ENCODE data around the gene GLS2. TPM values are rescaled to one million over a fixed set of nuclear protein-coding genes. Genes with fewer than 3 reads are reported as not detected.

GLS2 gene
- total and polyA plus RNA-seq, 8 donors, result 1.3 to 11.2 (median 4.6) TPM; not detected in 2

DNA sequence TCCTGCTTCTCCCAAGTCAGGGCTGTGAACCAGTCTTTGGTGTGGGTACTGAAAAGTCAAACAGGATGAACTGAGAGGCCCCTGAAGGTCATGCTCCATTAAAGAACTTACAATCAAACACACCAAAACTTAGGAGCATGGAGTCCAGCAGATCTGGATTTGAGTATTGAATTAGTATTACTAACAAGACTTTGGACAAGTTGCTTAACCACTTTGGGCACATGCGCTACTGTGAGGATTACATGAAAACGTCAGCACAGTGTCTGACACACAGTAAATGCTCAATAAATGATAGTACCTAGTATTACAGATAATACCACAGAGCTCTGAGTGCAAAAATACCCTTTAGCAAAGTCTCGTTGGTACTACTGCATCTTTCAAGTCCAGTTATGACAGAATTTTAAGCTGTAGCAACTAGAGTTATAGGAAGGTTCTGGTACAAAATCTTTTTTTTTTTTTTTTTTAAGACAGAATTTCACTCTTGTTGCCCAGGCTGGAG, 62.0 kb downstream of the GLS2 start:
- 57 to 64% (median 61%) methylated on average over 3 of the region's 3 CpGs for WGBS, 5 donors

DNA sequence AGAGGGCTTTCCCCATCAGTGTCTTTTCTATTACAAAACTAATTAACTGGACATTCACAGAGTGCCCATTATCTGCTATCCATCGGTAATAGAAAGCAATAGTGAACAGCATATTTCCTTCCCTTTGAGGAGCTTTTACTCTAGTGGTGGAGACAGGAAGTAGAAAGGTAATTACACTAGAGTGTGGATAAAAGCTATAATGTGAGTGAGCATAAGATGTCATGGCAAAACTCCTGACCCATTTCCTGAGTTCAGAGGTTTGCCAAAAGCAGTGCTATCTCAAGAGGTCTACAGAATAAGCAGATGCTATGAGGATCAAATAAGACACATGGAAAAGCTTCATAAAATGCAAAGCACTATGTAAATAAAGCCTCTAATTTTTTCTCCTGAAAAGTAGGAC, 62.8 kb downstream of the GLS2 start:
- no peaks in the 10 kb centered on the region for H3K27me3 ChIP-seq
- 75 to 94% (median 87%) methylated on average over 1 of the region's 1 CpG for WGBS, 5 donors
- peaks cover 12 to 91% (median 80%) of the 10 kb centered on the region in 4 donors for H3K36me3 ChIP-seq
- TF ChIP-seq EP300 (IDR thresholded peaks at IDR 0.05) (no peak), POLR2AphosphoS5 (IDR thresholded peaks at IDR 0.05) (no peak), POLR2A (IDR thresholded peaks at IDR 0.05) (no peak)
- TF ChIP-seq, protein P1, sequence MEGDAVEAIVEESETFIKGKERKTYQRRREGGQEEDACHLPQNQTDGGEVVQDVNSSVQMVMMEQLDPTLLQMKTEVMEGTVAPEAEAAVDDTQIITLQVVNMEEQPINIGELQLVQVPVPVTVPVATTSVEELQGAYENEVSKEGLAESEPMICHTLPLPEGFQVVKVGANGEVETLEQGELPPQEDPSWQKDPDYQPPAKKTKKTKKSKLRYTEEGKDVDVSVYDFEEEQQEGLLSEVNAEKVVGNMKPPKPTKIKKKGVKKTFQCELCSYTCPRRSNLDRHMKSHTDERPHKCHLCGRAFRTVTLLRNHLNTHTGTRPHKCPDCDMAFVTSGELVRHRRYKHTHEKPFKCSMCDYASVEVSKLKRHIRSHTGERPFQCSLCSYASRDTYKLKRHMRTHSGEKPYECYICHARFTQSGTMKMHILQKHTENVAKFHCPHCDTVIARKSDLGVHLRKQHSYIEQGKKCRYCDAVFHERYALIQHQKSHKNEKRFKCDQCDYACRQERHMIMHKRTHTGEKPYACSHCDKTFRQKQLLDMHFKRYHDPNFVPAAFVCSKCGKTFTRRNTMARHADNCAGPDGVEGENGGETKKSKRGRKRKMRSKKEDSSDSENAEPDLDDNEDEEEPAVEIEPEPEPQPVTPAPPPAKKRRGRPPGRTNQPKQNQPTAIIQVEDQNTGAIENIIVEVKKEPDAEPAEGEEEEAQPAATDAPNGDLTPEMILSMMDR (IDR thresholded peaks at IDR 0.05), result no peak
- intact Hi-C loops (cut with DNase I; ENCODE audit: low total_unique reads), result no loop called here
- H3K9me3 ChIP-seq, result no peaks in the 10 kb centered on the region
- no peak overlapping the region for H3K4me3 ChIP-seq
- H3K4me1 ChIP-seq, result no peaks in the 10 kb centered on the region
- no peak overlapping the region for H3K27ac ChIP-seq
- DNase-seq, result no peak

More for the DNA sequence above, 62.0 kb downstream of the GLS2 start:
- Histone ChIP-seq H3K4me3 (no peak overlapping the region), H3K27ac (no peak overlapping the region), H3K36me3 (peaks cover 12 to 90% (median 79%) of the 10 kb centered on the region in 4 donors), H3K27me3 (no peaks in the 10 kb centered on the region), H3K4me1 (no peaks in the 10 kb centered on the region), H3K9me3 (no peaks in the 10 kb centered on the region)
- TF ChIP-seq POLR2AphosphoS5 (IDR thresholded peaks at IDR 0.05) (no peak), POLR2A (IDR thresholded peaks at IDR 0.05) (no peak), EP300 (IDR thresholded peaks at IDR 0.05) (no peak)
- TF ChIP-seq, protein P1 (IDR thresholded peaks at IDR 0.05), result no peak
- intact Hi-C loops (cut with DNase I; ENCODE audit: low total_unique reads), result no loop called here
- no peak for DNase-seq

Other genes starting within 250 kb of the GLS2 start
- 10 to 100 TPM in 4 of 5 donors, 1 to 10 TPM in 1; 2.3 to 28.3 (median 14.2) TPM for gene ANKRD52, start 229.8 kb downstream of the GLS2 start, total RNA-seq
- gene ANKRD52, start 229.8 kb downstream of the GLS2 start, polyA plus RNA-seq, result 1 to 10 TPM; 3.1 to 6.7 (median 3.4) TPM
- gene COQ10A, start 221.2 kb downstream of the GLS2 start, total RNA-seq, result 10 to 100 TPM in 2 of 5 donors, 1 to 10 TPM in 3; 6.8 to 86.4 (median 9.4) TPM
- gene COQ10A, start 221.2 kb downstream of the GLS2 start, polyA plus RNA-seq, result 10 to 100 TPM in 1 of 3 donors, 1 to 10 TPM in 2; 4.4 to 10.1 (median 7.0) TPM
- gene CS, start 187.8 kb downstream of the GLS2 start, total RNA-seq, result 100 to 1,000 TPM; 109 to 174 (median 135) TPM
- gene CS, start 187.8 kb downstream of the GLS2 start, polyA plus RNA-seq, result 10 to 100 TPM; 51.9 to 63.7 (median 55.4) TPM
- gene CNPY2, start 172.2 kb downstream of the GLS2 start, total RNA-seq, result 100 to 1,000 TPM in 1 of 5 donors, 10 to 100 TPM in 4; 39.7 to 112 (median 94.1) TPM
- 100 to 1,000 TPM in 1 of 3 donors, 10 to 100 TPM in 2; 71.0 to 105 (median 73.9) TPM for gene CNPY2, start 172.2 kb downstream of the GLS2 start, polyA plus RNA-seq
- gene PAN2, start 154.2 kb downstream of the GLS2 start, total RNA-seq, result 100 to 1,000 TPM in 2 of 5 donors, 10 to 100 TPM in 3; 41.7 to 146 (median 49.3) TPM
- 10 to 100 TPM in 1 of 3 donors, 1 to 10 TPM in 2; 4.9 to 28.4 (median 9.5) TPM for gene PAN2, start 154.2 kb downstream of the GLS2 start, polyA plus RNA-seq
- 1 to 10 TPM in 1 of 5 donors, not detected in 4; 1.1 TPM for gene IL23A, start 149.3 kb downstream of the GLS2 start, total RNA-seq
- gene IL23A, start 149.3 kb downstream of the GLS2 start, polyA plus RNA-seq, result 1 to 10 TPM in 1 of 3 donors, under 1 TPM in 1, not detected in 1; 0.56 to 1.9 TPM
- 100 to 1,000 TPM in 4 of 5 donors, 10 to 100 TPM in 1; 82.6 to 245 (median 104) TPM for gene STAT2, start 128.1 kb downstream of the GLS2 start, total RNA-seq
- 10 to 100 TPM; 22.6 to 29.6 (median 28.3) TPM for gene STAT2, start 128.1 kb downstream of the GLS2 start, polyA plus RNA-seq
- not detected for gene APOF, start 125.3 kb downstream of the GLS2 start, total RNA-seq
- not detected for gene APOF, start 125.3 kb downstream of the GLS2 start, polyA plus RNA-seq
- 10 to 100 TPM in 2 of 5 donors, 1 to 10 TPM in 3; 3.8 to 64.7 (median 8.1) TPM for gene TIMELESS, start 38.7 kb downstream of the GLS2 start, total RNA-seq
- gene TIMELESS, start 38.7 kb downstream of the GLS2 start, polyA plus RNA-seq, result 1 to 10 TPM; 4.0 to 7.4 (median 5.2) TPM
- not detected for gene MIP, start 33.5 kb downstream of the GLS2 start, total RNA-seq
- not detected for gene MIP, start 33.5 kb downstream of the GLS2 start, polyA plus RNA-seq
- 1 to 10 TPM in 4 of 5 donors, under 1 TPM in 1; 0.29 to 5.8 (median 3.5) TPM for gene SPRYD4, start 19.6 kb downstream of the GLS2 start, total RNA-seq
- gene SPRYD4, start 19.6 kb downstream of the GLS2 start, polyA plus RNA-seq, result 1 to 10 TPM; 1.8 to 2.1 (median 2.0) TPM
- 100 to 1,000 TPM in 1 of 5 donors, 10 to 100 TPM in 2, 1 to 10 TPM in 2; 5.2 to 123 (median 32.3) TPM for gene RBMS2, start 33.7 kb upstream of the GLS2 start, total RNA-seq
- gene RBMS2, start 33.7 kb upstream of the GLS2 start, polyA plus RNA-seq, result 1 to 10 TPM; 4.2 to 9.7 (median 8.2) TPM
- gene BAZ2A, start 142.2 kb upstream of the GLS2 start, total RNA-seq, result 100 to 1,000 TPM in 3 of 5 donors, 10 to 100 TPM in 2; 69.4 to 158 (median 112) TPM
- 10 to 100 TPM in 2 of 3 donors, 1 to 10 TPM in 1; 9.5 to 19.4 (median 11.6) TPM for gene BAZ2A, start 142.2 kb upstream of the GLS2 start, polyA plus RNA-seq
- gene ATP5F1B, start 157.8 kb upstream of the GLS2 start, total RNA-seq, result 100 to 1,000 TPM; 183 to 604 (median 386) TPM
- gene ATP5F1B, start 157.8 kb upstream of the GLS2 start, polyA plus RNA-seq, result 100 to 1,000 TPM; 505 to 573 (median 536) TPM
- gene PTGES3, start 200.1 kb upstream of the GLS2 start, total RNA-seq, result 100 to 1,000 TPM in 1 of 5 donors, 10 to 100 TPM in 4; 43.3 to 120 (median 78.8) TPM
- gene PTGES3, start 200.1 kb upstream of the GLS2 start, polyA plus RNA-seq, result 100 to 1,000 TPM in 2 of 3 donors, 10 to 100 TPM in 1; 97.7 to 145 (median 113) TPM
- gene NACA, start 237.1 kb upstream of the GLS2 start, total RNA-seq, result 1,000 to 10,000 TPM in 2 of 5 donors, 100 to 1,000 TPM in 3; 366 to 1,322 (median 558) TPM
- 1,000 to 10,000 TPM; 1,626 to 2,450 (median 1,999) TPM for gene NACA, start 237.1 kb upstream of the GLS2 start, polyA plus RNA-seq